NT2/D1 (cell line): ENCODE measurements around the gene PTH2R.

Experiments
- SUZ12 ChIP-seq: IDR thresholded peaks from 2 replicates; pipeline ENCODE4 v1.6.1; 2011; ENCODE audit not compliant: insufficient read length, insufficient read depth; ENCODE audit errors: extremely low read depth
- YY1 ChIP-seq: IDR thresholded peaks from 2 replicates; pipeline ENCODE4 v1.6.1; 2011; ENCODE audit not compliant: insufficient read length, insufficient read depth
- ZNF274 ChIP-seq: IDR thresholded peaks from 2 replicates; pipeline ENCODE4 v1.6.1; 2011; ENCODE audit warnings: mild to moderate bottlenecking, low read depth, low read length

DNA sequence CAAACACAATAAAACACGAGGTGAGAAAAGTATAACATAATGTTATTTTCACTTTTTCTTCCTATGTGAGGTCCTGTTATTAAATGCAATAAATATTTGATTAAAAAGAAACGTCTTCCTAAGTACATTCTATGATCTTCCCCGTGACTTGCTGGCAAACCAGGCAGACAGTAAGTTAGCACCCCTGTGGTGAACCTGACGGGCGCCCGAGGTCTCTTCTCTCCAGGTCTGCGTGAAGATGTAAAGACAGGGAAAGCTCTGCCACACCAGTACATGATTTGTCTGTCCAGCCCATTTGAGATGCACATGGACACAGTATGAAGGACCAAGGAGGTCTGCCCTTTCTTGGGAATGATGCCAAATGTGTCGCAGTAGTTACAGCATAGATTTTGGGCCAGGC is 57.6 kb downstream of the PTH2R start:
- no peak for TF ChIP-seq SUZ12
- no peak for TF ChIP-seq YY1
- no peak for TF ChIP-seq ZNF274
